Bronchial epithelial cell (primary cell): ENCODE results near the gene DYRK1B. TPM values are rescaled to one million over a fixed set of nuclear protein-coding genes. Genes with fewer than 3 reads are reported as not detected.

ENCODE experiments used
- DNase-seq: peaks from one replicate; pipeline ENCODE4 v3.0.0-alpha.2; 2010; ENCODE audit warnings: low read depth
- FAIRE-seq: peaks from 2 replicates; lab custom pipeline; 2011; peaks lifted over from hg19 to GRCh38; lab: Jason Lieb, UNC
- H3K27me3 ChIP-seq: 2 replicates; pipeline ENCODE4 v1.5.1; 2011; ENCODE audit warnings: low read length; ENCODE audit not compliant: control insufficient read depth, insufficient read depth
- H3K36me3 ChIP-seq: 2 replicates; pipeline ENCODE4 v1.5.1; 2011; ENCODE audit warnings: low read length; ENCODE audit not compliant: control insufficient read depth, insufficient read depth
- H3K4me3 ChIP-seq: 2 replicates; pipeline ENCODE4 v1.5.1; 2011; ENCODE audit warnings: mild to moderate bottlenecking, low read depth, low read length, control low read depth
- CTCF ChIP-seq: IDR thresholded peaks from 2 replicates; pipeline ENCODE4 v1.5.1; 2011; ENCODE audit warnings: mild to moderate bottlenecking, moderate library complexity, low read length, control low read depth, inconsistent platforms; ENCODE audit not compliant: insufficient read depth, severe bottlenecking
- total RNA-seq: library from RNA; depleted of rRNA; stranded (reverse); fragments of >200 nt; gene quantifications from 2 replicates; pipeline ENCODE4 v1.2.1, GENCODE V29; 2014

The DYRK1B gene
- total RNA-seq, 1 donor from 2014 or later, result 3.2 TPM

DNA sequence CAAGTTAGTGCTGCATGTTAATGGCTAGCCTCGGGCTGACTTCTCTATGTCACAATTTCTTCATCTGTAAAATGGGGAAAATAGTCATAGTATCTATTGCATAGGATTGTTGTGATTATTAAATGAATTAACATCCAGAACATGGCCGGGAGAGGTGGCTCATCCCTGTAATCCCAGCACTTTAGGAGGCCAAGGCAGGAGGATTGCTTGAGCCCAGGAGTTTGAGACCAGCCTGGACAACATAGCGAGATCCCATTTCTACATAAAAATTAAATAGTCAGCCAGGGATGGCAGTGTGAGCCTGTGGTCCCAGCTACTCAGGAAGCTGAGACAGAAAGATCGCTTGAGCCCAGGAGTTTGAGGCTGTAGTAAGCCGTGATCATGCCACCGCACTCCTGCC lies 34.0 kb upstream of the DYRK1B start:
- no peak overlapping the region for H3K4me3 ChIP-seq
- DNase-seq, result no peak
- H3K27me3 ChIP-seq, result no peaks in the 10 kb centered on the region
- H3K36me3 ChIP-seq, result no peaks in the 10 kb centered on the region
- FAIRE-seq, result no peak
- TF ChIP-seq CTCF, result no peak

- Histone ChIP-seq H3K27me3 (no peaks in the 10 kb centered on the region), H3K36me3 (no peaks in the 10 kb centered on the region), H3K4me3 (no peak overlapping the region)
- TF ChIP-seq CTCF, result no peak
- no peak for DNase-seq
- no peak for FAIRE-seq
These were observed 33.2 kb upstream of the DYRK1B start for GRCh38 chr19:39867133-39867532.

GRCh38 chr19:39865953-39866352 lies 32.0 kb upstream of the DYRK1B start:
- Histone ChIP-seq H3K36me3 (no peaks in the 10 kb centered on the region), H3K4me3 (no peak overlapping the region), H3K27me3 (no peaks in the 10 kb centered on the region)
- FAIRE-seq, result no peak
- TF ChIP-seq CTCF, result no peak
- no peak for DNase-seq

- Histone ChIP-seq H3K36me3 (no peaks in the 10 kb centered on the region), H3K27me3 (no peaks in the 10 kb centered on the region), H3K4me3 (no peak overlapping the region)
- no peak for FAIRE-seq
- TF ChIP-seq CTCF, result no peak
- DNase-seq, result no peak
These were observed 31.2 kb upstream of the DYRK1B start for GRCh38 chr19:39865186-39865585.

- DNase-seq (no peak), FAIRE-seq (no peak)
- no peaks in the 10 kb centered on the region for H3K27me3 ChIP-seq
- no peaks in the 10 kb centered on the region for H3K36me3 ChIP-seq
- no peak for TF ChIP-seq CTCF
- H3K4me3 ChIP-seq, result no peak overlapping the region
These were observed 30.2 kb upstream of the DYRK1B start for GRCh38 chr19:39864118-39864517.

DNA sequence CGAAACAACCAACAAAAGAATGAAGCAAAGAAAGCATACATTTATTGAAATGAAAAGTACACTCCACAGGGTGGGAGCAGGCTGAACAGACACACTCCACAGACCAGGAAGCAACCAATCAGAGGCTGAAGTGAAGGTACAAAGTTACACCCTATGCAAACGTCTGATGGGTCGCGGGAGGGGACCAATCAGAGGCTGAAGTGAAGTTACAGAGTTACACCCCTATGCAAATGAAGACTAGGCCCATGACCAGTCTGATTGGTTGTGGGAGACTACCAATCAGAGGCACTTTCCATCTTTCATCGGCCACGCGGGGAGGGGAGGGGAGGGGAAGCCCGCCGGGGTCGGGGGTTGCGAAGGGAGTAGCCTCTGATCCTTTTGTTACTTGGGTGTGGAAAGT lies 24.6 kb upstream of the DYRK1B start:
- Histone ChIP-seq H3K27me3 (no peaks in the 10 kb centered on the region), H3K36me3 (no peaks in the 10 kb centered on the region), H3K4me3 (no peak overlapping the region)
- no peak for TF ChIP-seq CTCF
- FAIRE-seq, result no peak
- peak; percentile 61 for DNase-seq
